OCI-LY7 (cell line): ENCODE data around the gene ATP2C1. TPM values are rescaled to one million over a fixed set of nuclear protein-coding genes. Genes with fewer than 3 reads are reported as not detected.

Experiments
- BruUV-seq: library from RNA; stranded (reverse); fragments of 400-500 nt; replicated peaks from 2 replicates; lab custom pipeline; 2021; lab: Mats Ljungman, UMichigan
- CTCF ChIA-PET: fragments of 300-600 bp; sonication (Branson Sonifier 250); formaldehyde crosslinking; loops from one replicate; lab custom pipeline; 2022; ENCODE audit warnings: antibody characterized with exemption; ENCODE audit not compliant: unreplicated experiment; lab: Charles Lee
- POLR2A ChIA-PET: fragments of 300-600 bp; sonication (Branson Sonifier 250); formaldehyde crosslinking; loops from one replicate; lab custom pipeline; 2022; ENCODE audit warnings: antibody characterized with exemption; lab: Charles Lee
- DNase-seq: peaks from one replicate; pipeline ENCODE4 v3.0.0-alpha.2; 2015; ENCODE audit warnings: low spot score
- H2AFZ ChIP-seq: fragments of 200-600 bp; sonication (generic), shearing (Covaris generic); 2 replicates; pipeline ENCODE4 v1.6.1; 2014; ENCODE audit warnings: mild to moderate bottlenecking, antibody characterized with exemption, low read length, moderate library complexity
- H3K27ac ChIP-seq: fragments of 200-600 bp; sonication (generic); 2 replicates; pipeline ENCODE4 v1.5.1; 2014; ENCODE audit warnings: mixed run types, low read depth, mild to moderate bottlenecking, moderate library complexity, low read length, inconsistent platforms; ENCODE audit not compliant: poor library complexity, severe bottlenecking
- H3K36me3 ChIP-seq: fragments of 200-600 bp; sonication (generic); 2 replicates; pipeline ENCODE4 v1.6.1; 2014; ENCODE audit warnings: mild to moderate bottlenecking, antibody characterized with exemption, low read length, moderate library complexity, mixed read lengths; ENCODE audit not compliant: insufficient read depth
- H3K4me1 ChIP-seq: fragments of 200-600 bp; sonication (generic); 2 replicates; pipeline ENCODE4 v1.5.1; 2014; ENCODE audit warnings: mild to moderate bottlenecking, low read length; ENCODE audit not compliant: insufficient read depth, poor library complexity, severe bottlenecking
- H3K4me2 ChIP-seq: fragments of 200-600 bp; sonication (generic); 2 replicates; pipeline ENCODE4 v1.6.1; 2014; ENCODE audit warnings: mild to moderate bottlenecking, low read length
- H3K4me3 ChIP-seq: fragments of 200-600 bp; sonication (generic); 2 replicates; pipeline ENCODE4 v1.5.1; 2014; ENCODE audit warnings: mild to moderate bottlenecking, low read depth, low read length; ENCODE audit not compliant: poor library complexity, severe bottlenecking
- H3K79me2 ChIP-seq: fragments of 200-600 bp; sonication (generic); 2 replicates; pipeline ENCODE4 v1.6.1; 2016; ENCODE audit warnings: low read depth, mild to moderate bottlenecking, low read length, moderate library complexity, mixed read lengths; ENCODE audit not compliant: insufficient read depth
- H3K9me2 ChIP-seq: fragments of 200-600 bp; sonication (generic); 2 replicates; pipeline ENCODE4 v1.6.1; 2016; ENCODE audit warnings: mild to moderate bottlenecking, low read length, mixed read lengths; ENCODE audit not compliant: insufficient read depth
- H3K9me3 ChIP-seq: fragments of 200-600 bp; sonication (generic); 2 replicates; pipeline ENCODE4 v1.6.1; 2014; ENCODE audit warnings: mild to moderate bottlenecking, mixed run types, low read length, mixed read lengths
- H4K20me1 ChIP-seq: fragments of 200-600 bp; sonication (generic); 2 replicates; pipeline ENCODE4 v1.6.1; 2014; ENCODE audit warnings: mild to moderate bottlenecking, antibody characterized with exemption, low read length, moderate library complexity, mixed read lengths; ENCODE audit not compliant: insufficient read depth
- CTCF ChIP-seq: fragments of 200-600 bp; sonication (generic); conservative IDR thresholded peaks from 2 replicates; pipeline ENCODE4 v1.5.1; 2014; ENCODE audit warnings: mild to moderate bottlenecking, antibody characterized with exemption, low read length, moderate library complexity, mixed read lengths
- EZH2phosphoT487 ChIP-seq: fragments of 200-600 bp; sonication (generic); IDR thresholded peaks from 2 replicates; pipeline ENCODE4 v1.6.1; 2018; ENCODE audit warnings: low read depth, borderline replicate concordance, mild to moderate bottlenecking, mixed run types, antibody characterized with exemption, low read length, moderate library complexity, mixed read lengths
- intact Hi-C: fragments of 100-400 bp; cut with micrococcal nuclease; formaldehyde crosslinking; loops from one replicate; pipeline ENCODE4 v1.10.0; 2022; ENCODE audit not compliant: unreplicated experiment
- total RNA-seq, 2 experiments: library from RNA; depleted of rRNA in 1 of 2; stranded (reverse); fragments of >200 nt in 1 of 2; shearing (Covaris generic) in 1 of 2; gene quantifications; 2 replicates each; pipeline ENCODE4 v1.2.3, GENCODE V29; 2014 to 2022

The ATP2C1 gene
- total RNA-seq, 2 experiments from 2014 or later, result 31.1 to 56.8 TPM

DNA sequence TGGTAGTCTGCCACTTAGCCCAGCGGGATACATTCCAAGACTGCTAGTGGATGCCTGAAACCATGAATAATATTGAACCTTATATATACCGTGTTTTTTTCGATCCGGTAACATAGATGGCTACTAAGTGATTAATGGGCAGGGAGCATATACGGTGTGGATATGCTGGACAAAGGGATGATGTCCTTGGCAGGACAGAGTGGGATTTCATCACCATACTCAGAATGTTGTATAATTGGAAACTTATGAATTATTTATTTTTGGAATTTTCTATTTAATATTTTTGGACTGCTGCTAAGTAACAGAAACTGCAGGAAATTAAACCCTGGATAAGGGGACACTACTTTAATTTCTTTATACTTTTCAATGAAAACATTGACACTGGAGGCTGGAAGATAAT lies 79.5 kb downstream of the ATP2C1 start:
- Histone ChIP-seq H3K36me3 (peaks cover 64% of the 10 kb centered on the region), H3K9me3 (no peaks in the 10 kb centered on the region), H3K9me2 (no peaks in the 10 kb centered on the region), H4K20me1 (no peaks in the 10 kb centered on the region), H3K4me3 (no peak overlapping the region), H3K4me2 (no peak overlapping the region), H2AFZ (no peak overlapping the region), H3K4me1 (no peaks in the 10 kb centered on the region), H3K27ac (no peak overlapping the region), H3K79me2 (no peaks in the 10 kb centered on the region)
- TF ChIP-seq CTCF, result no peak
- TF ChIP-seq EZH2phosphoT487, result no peak
- DNase-seq, result no peak
- ChIA-PET CTCF (no interaction called here), POLR2A (interaction anchor here (1.8 to 1.9 kb wide), 2 partner anchors 10 to 53 kb away, joined by 5 to 6 read pairs; partner anchors contain the start of genes ASTE1 and NEK11)
- intact Hi-C loops, result no loop called here
- BruUV-seq, result no TSS peak

- no peaks in the 10 kb centered on the region for H3K79me2 ChIP-seq
- no peaks in the 10 kb centered on the region for H3K9me2 ChIP-seq
- no peak overlapping the region for H3K4me2 ChIP-seq
- no peaks in the 10 kb centered on the region for H3K4me1 ChIP-seq
- H3K27ac ChIP-seq, result no peak overlapping the region
- BruUV-seq, result no TSS peak
- H3K9me3 ChIP-seq, result no peaks in the 10 kb centered on the region
- intact Hi-C loops, result no loop called here
- peaks cover 64% of the 10 kb centered on the region for H3K36me3 ChIP-seq
- no peak for DNase-seq
- ChIA-PET CTCF (interaction anchor here (0.5 kb wide), 1 partner anchor 81 kb away, joined by 3 read pairs; no protein-coding TSS in a partner anchor), POLR2A (interaction anchor here (0.6 to 1.9 kb wide), 4 partner anchors 9 to 189 kb away, joined by 3 to 6 read pairs (median 5); partner anchors contain the start of genes ASTE1 and NEK11)
- H2AFZ ChIP-seq, result no peak overlapping the region
- no peak for TF ChIP-seq EZH2phosphoT487
- no peak for TF ChIP-seq CTCF
- no peaks in the 10 kb centered on the region for H4K20me1 ChIP-seq
- no peak overlapping the region for H3K4me3 ChIP-seq
Measured at GRCh38 chr3:130974201-130974600, 80.3 kb downstream of the ATP2C1 start.

DNA sequence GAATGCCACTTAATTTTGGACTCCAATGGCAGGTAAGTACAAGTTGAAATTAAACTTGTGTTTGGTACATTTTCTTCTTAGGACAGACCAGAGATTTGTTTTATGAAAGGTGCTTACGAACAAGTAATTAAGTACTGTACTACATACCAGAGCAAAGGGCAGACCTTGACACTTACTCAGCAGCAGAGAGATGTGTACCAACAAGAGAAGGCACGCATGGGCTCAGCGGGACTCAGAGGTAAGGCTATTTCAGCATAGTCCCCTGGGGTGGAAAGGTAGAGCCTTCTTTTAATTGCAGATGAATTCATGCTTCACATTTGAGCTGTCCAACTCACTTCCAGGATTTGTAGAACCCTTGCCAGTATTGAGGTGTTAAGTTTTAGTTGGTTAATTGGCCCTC lies 81.4 kb downstream of the ATP2C1 start:
- POLR2A ChIA-PET, result interaction anchor here (0.7 kb wide), 1 partner anchor 118 kb away, joined by 3 read pairs; no protein-coding TSS in a partner anchor
- no peak for DNase-seq
- H4K20me1 ChIP-seq, result no peaks in the 10 kb centered on the region
- no peak overlapping the region for H3K4me3 ChIP-seq
- H3K4me2 ChIP-seq, result no peak overlapping the region
- BruUV-seq, result no TSS peak
- CTCF ChIA-PET, result no interaction called here
- TF ChIP-seq CTCF (no peak), EZH2phosphoT487 (no peak)
- intact Hi-C loops, result no loop called here
- no peaks in the 10 kb centered on the region for H3K9me3 ChIP-seq
- H3K79me2 ChIP-seq, result no peaks in the 10 kb centered on the region
- no peaks in the 10 kb centered on the region for H3K9me2 ChIP-seq
- no peaks in the 10 kb centered on the region for H3K4me1 ChIP-seq
- no peak overlapping the region for H3K27ac ChIP-seq
- H2AFZ ChIP-seq, result no peak overlapping the region
- H3K36me3 ChIP-seq, result peaks cover 61% of the 10 kb centered on the region
